ENCODE measurements around the gene TBC1D17.
A peak's percentile ranks its signal among the peaks of the same experiment; 100 is the strongest.
"Not testable (repeated sequence)": the region's sequence is repeated elsewhere in the genome, so short reads cannot be mapped to it uniquely, and the experiment has no call there.

Gene TBC1D17

DNA sequence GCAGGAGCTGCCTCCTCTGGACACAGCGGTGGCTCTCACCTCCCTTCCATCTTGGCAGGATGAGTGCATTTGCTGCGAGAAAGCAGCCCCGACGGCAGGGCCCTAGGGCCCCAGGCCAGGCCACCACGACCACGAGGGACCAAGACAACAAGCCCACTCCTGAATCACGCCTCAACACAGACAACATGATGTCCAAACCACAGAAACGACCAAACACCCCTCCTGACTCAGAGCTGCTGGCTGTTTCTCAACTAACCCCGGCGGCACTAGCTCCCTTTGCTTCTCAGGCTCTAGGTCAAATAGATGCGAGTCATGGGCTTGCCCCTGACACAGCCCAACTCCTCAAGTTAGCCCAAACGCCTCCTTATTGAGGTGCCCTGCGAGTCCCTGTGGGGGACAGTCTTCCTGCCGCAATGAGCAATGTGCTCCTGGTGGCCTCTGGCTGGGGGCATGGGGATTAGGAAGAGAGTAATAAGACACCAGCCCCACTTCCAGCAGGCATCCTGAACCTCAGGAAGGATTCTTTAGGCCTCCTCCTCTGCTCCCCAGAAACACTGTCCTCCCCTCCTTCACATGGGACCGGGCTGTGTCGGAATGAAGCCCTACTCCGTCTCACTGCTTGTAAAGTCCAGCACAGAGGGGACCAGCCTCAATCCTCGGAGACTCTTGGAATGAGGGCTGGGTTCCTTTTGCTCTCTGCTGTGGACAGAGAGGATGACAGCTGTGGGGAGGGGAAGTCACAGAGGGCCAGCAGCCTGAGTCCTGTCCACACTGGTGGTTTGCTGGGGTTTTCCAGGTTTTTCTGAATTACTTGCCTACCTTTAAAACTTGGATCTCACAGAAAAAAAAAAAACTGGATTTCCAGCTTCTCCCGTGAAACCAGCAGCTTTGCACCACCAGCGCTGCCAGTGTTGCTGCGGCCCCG is 44.6 kb downstream of the TBC1D17 start:
- DNase-seq (ENCODE audit: low spot score) = no peak

DNA sequence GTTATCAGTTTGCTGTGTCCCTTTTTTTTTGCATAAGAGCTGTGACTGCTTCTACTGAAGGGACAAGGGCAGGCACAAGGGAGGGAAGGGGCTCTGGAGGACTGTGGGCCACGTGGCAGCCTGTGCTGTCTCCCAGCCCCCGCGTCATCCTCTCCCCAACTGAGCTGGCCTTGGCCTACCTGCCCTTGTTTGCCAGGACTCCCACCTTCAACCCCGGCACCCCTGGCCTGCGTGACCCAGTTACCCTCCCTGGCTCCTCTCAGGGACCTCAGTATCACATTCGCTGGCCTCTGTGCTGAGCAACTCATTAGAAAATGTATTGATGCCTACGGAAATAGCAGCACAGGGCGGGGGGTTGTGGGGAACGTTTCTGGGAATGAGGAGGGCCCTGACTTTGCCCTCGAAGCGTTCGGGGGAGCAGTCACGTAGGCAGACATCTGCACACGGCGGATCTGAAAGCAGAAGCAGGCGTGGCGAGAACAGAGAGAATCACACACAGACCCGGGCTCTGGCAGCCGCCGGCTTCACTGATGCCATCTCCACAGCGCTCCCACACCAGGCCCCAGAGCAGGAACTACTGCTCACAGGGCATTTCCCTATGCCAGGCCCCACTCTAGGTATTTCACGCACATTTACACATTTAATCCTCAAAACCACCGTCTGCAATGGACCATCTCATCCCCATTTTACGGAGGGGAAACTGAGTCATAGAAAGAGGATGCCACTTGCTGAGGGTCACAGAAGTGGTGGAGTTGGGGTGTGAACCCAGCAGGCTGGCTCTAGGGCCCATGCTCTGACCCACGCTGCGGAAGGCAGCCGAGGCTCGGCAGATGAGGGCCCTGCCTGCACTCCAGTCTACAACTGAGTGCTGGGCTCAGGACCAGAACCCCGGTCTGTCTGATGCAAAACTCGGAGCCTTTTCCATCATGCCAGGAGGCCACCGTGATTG is 45.8 kb downstream of the TBC1D17 start:
- no peak for DNase-seq (ENCODE audit: low spot score)

DNA sequence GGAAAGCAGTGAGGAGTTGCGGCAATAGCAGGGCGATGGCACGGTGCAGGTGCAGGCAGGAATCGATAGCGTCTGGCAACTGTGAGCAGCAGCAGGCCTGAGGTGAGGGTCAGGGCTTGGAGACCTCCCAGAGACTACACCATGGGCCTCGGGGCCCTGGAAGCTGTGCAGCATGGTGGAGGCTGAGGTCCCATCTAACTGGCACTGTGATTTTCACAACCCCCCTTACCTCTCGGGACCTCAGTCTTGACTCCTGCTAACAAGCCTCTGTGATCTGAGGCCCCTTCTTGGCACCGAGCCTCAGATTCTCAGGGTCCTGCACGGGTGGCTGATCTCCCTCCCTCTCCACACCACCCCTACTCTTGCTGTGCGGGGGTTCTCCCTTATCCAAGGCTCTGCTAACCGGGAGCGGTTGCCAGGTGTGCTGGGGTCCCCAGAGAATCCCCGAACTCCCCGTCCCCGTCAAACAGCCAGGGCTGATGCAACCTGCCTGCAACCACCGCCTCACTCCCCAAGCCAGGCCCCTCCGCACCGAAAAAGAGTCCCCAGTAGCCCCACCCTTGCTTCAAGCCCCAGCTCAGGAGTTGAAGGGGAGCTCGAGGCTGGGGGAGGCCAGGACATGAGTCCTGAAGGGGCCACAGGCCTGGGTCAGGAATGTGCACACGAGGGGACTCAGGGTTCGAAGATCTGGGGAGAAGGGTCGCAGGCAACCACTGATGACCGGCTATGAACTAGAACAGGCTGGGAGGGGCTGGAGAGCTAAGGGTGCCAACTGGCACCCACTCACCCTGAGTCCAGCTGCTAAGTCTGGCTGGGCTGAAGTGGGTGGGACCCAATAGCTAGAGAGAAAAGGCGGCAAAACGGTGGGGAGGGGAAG is 46.7 kb downstream of the TBC1D17 start:
- peak; percentile 48 for DNase-seq (ENCODE audit: low spot score)

DNA sequence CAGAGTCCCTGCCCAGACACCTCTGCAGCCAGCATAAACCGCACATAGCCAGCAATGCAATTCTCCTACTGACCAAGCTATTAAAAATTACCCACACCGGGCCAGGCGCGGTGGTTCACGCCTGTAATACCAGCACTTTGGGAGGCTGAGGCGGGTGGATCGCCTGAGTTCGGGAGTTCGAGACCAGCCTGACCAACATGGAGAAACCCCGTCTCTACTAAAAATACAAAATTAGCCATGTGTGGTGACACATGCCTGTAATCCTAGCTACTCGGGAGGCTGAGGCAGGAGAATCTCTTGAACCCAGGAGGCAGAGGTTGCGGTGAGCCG is 47.3 kb downstream of the TBC1D17 start:
- not testable (repeated sequence) for DNase-seq (ENCODE audit: low spot score)

- no peak for DNase-seq (ENCODE audit: low spot score)
Observed at GRCh38 chr19:49925486-49925885, 48.0 kb downstream of the TBC1D17 start.

DNA sequence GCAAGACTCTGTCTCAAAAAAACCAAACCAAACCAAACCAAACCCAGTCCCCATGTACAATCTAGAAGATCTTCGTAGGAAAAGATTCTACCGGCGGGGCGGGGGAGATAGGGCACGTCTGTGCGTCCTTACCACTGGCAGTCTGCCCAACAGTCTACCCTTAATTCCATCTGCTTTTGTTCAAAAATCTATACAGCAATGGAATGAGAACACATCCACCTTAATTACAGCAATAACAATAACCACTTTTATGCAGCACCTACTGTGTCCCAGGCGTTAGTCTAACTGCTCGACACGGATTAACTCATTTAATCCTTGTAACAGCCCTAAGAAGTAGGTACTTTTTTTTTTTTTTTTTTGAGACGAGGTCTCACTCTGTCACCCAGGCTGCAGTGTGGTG is 49.0 kb downstream of the TBC1D17 start:
- DNase-seq (ENCODE audit: low spot score) = no peak

DNA sequence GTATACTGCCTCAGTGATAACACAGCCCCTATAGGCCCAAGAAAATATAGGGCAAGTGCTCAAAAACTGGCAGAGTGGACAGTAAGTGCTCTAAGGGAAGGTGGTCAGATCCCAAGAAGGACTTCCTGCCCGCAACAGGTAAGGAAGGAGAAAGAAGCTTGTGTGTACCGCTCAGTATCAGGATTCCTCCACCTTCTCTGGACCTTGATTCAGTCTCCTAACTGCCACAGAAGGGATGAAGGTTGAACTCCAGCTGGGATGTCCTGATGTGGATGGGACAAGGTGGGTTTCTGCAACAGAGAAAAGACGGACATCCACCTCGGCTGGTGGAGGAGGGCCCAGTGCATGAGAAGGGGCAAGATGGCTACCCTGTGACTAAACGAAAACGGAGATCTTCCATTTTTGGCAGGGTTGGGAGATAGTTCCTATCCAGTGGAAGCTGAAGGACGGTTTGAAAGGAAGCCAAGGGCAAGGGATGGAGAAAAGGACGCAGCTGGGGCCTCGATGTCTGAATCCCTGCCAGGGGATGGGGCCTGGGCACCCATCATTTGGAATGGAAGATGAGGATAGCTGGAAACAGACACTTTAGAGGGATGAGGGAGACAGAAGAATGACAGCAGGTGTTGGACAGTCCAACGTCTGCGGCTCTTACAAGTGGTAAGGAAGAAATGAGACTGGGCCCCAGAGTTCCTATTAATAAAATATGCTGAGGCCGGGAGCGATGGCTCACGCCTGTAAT is 50.2 kb downstream of the TBC1D17 start:
- no peak for DNase-seq (ENCODE audit: low spot score)

GRCh38 chr19:49929121-49929610 is 51.7 kb downstream of the TBC1D17 start, which contains the start of the genes ATF5 and NUP62:
Gene ATF5 (plus strand): TSS chr19:49929205. CDS start chr19:49930851, 1,646 bp downstream.
Gene NUP62 (minus strand): TSS chr19:49929504. CDS start chr19:49909807, 19,697 bp downstream.
- peak; percentile 93 for DNase-seq (ENCODE audit: low spot score)

GRCh38 chr19:49929611-49930482 is 52.3 kb downstream of the TBC1D17 start:
- peak; percentile 99 for DNase-seq (ENCODE audit: low spot score)

GRCh38 chr19:49930483-49931011 is 53.0 kb downstream of the TBC1D17 start:
- no peak for DNase-seq (ENCODE audit: low spot score)

GRCh38 chr19:49931293-49932040 is 54.0 kb downstream of the TBC1D17 start:
- no peak for DNase-seq (ENCODE audit: low spot score)

GRCh38 chr19:49932041-49932451 is 54.5 kb downstream of the TBC1D17 start:
- DNase-seq (ENCODE audit: low spot score) = no peak

DNA sequence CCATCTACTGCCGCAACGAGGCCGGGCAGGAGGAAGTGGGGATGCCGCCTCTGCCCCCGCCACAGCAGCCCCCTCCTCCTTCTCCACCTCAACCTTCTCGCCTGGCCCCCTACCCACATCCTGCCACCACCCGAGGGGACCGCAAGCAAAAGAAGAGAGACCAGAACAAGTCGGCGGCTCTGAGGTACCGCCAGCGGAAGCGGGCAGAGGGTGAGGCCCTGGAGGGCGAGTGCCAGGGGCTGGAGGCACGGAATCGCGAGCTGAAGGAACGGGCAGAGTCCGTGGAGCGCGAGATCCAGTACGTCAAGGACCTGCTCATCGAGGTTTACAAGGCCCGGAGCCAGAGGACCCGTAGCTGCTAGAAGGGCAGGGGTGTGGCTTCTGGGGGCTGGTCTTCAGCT is 55.2 kb downstream of the TBC1D17 start:
- DNase-seq (ENCODE audit: low spot score) = no peak

- DNase-seq (ENCODE audit: low spot score) = no peak
Observed at GRCh38 chr19:49933643-49934042, 56.1 kb downstream of the TBC1D17 start.

DNA sequence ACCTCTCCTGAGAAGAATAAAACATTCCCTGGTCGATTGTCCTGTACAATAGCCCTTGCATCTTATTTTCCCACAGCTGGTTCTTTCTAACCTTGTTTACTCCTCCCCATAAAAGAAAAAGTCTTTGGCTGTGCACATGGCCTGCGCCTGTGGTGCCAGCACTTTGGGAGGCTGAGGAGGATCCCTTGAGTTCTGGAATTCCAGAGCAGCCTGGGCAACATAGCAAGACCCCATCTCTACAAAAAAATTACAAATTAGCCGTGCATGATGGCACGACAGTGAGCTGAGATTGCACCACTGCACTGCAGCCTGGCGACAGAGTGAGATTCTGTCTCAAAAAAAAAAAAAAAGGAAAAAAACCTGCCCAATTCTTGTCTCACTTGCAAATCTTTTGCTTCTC is 59.0 kb downstream of the TBC1D17 start:
- DNase-seq (ENCODE audit: low spot score) = no peak

GRCh38 chr19:49937750-49938381 is 60.4 kb downstream of the TBC1D17 start:
- DNase-seq (ENCODE audit: low spot score) = peak; percentile 80

Data from SW480 (cell line).